A673 (cell line): ENCODE results near the gene TMEM91. TPM values are rescaled to one million over a fixed set of nuclear protein-coding genes. Genes with fewer than 3 reads are reported as not detected.

ENCODE experiments used
- BruUV-seq: library from RNA; stranded (reverse); fragments of 400-500 nt; replicated peaks from 2 replicates; lab custom pipeline; 2021; lab: Mats Ljungman, UMichigan
- CTCF ChIA-PET: fragments of 300-600 bp; sonication (Branson Sonifier 250); formaldehyde crosslinking; loops from one replicate; lab custom pipeline; 2022; ENCODE audit warnings: antibody characterized with exemption; lab: Charles Lee
- POLR2A ChIA-PET: fragments of 300-600 bp; sonication (Branson Sonifier 250); formaldehyde crosslinking; loops from one replicate; lab custom pipeline; 2022; ENCODE audit warnings: antibody characterized with exemption; ENCODE audit not compliant: low non-redundant PET; lab: Charles Lee
- DNase-seq: peaks from one replicate; pipeline ENCODE4 v3.0.0-alpha.2; 2015; ENCODE audit warnings: low spot score
- H3K27ac ChIP-seq: fragments of 200-600 bp; sonication (generic); 2 replicates; pipeline ENCODE4 v1.5.1; 2016; ENCODE audit warnings: mixed run types, low read depth, mild to moderate bottlenecking, mixed read lengths, antibody characterized with exemption, low read length; ENCODE audit not compliant: poor library complexity, severe bottlenecking
- H3K27me3 ChIP-seq: fragments of 200-600 bp; sonication (generic); replicated peaks from 2 replicates; pipeline ENCODE4 v1.6.1; 2017; ENCODE audit warnings: mixed run types, low read depth, mild to moderate bottlenecking, mixed read lengths, antibody characterized with exemption, low read length; ENCODE audit not compliant: insufficient read depth, poor library complexity
- H3K36me3 ChIP-seq: fragments of 200-600 bp; sonication (generic); 2 replicates; pipeline ENCODE4 v1.6.1; 2016; ENCODE audit warnings: mixed run types, mild to moderate bottlenecking, mixed read lengths, antibody characterized with exemption, low read length; ENCODE audit not compliant: insufficient read depth, poor library complexity, severe bottlenecking
- H3K4me1 ChIP-seq: fragments of 200-600 bp; sonication (generic); 2 replicates; pipeline ENCODE4 v1.6.1; 2017; ENCODE audit warnings: mixed run types, mild to moderate bottlenecking, mixed read lengths, antibody characterized with exemption, low read length; ENCODE audit not compliant: insufficient read depth, poor library complexity, severe bottlenecking
- H3K4me3 ChIP-seq: fragments of 200-600 bp; sonication (generic); 2 replicates; pipeline ENCODE4 v1.5.1; 2016; ENCODE audit warnings: low read depth, mixed run types, mild to moderate bottlenecking, mixed read lengths, low read length; ENCODE audit not compliant: poor library complexity, severe bottlenecking
- H3K9me3 ChIP-seq: fragments of 200-600 bp; sonication (generic); 2 replicates; pipeline ENCODE4 v1.6.1; 2016; ENCODE audit warnings: mixed run types, low read depth, mild to moderate bottlenecking, mixed read lengths, antibody characterized with exemption, low read length; ENCODE audit not compliant: poor library complexity, severe bottlenecking
- EZH2 ChIP-seq: fragments of 200-600 bp; sonication (generic); IDR thresholded peaks from 2 replicates; pipeline ENCODE4 v1.6.1; 2017; ENCODE audit warnings: borderline replicate concordance, low read depth, mild to moderate bottlenecking, mixed read lengths, antibody characterized with exemption, low read length; ENCODE audit not compliant: poor library complexity, severe bottlenecking
- intact Hi-C: fragments of 100-400 bp; cut with micrococcal nuclease; formaldehyde crosslinking; loops from one replicate; pipeline ENCODE4 v1.10.0; 2022; ENCODE audit not compliant: unreplicated experiment
- total RNA-seq: library from RNA; stranded (reverse); gene quantifications from 2 replicates; pipeline ENCODE4 v1.2.3, GENCODE V29; 2021
- TF ChIP-seq, protein P1 (sequence below): fragments of 300-800, 200-600 bp; sonication (generic); conservative IDR thresholded peaks from 2 replicates; pipeline ENCODE4 v1.5.1; 2017; ENCODE audit warnings: low read depth, mild to moderate bottlenecking, antibody characterized with exemption, low read length, moderate library complexity, mixed read lengths

Gene TMEM91
- total RNA-seq, 1 experiment from 2014 or later, result 4.9 TPM

DNA sequence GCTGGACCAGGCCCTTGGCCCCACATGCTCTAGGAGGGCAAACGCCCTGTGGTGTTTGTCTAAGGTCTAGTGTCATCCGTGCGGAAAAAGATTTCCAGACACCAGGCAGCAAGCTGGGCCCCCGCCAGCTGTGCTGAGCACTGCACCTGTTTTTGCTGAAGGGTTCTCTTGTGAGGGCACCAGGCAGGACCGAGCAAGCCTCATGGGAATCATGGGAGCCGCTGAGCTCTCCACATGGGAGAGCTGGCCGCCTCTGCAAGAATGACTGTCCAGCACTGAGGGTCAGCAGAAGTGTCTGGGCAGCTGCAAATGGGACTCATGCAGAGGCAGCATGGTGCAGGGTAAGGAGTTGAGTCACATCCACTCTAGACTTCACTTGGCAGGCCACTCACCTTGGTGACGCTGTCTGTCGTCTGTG is 38.8 kb downstream of the TMEM91 start:
- Histone ChIP-seq H3K36me3 (peaks cover 7% of the 10 kb centered on the region), H3K4me3 (no peak overlapping the region), H3K27ac (no peak overlapping the region), H3K4me1 (no peaks in the 10 kb centered on the region), H3K27me3 (no peaks in the 10 kb centered on the region), H3K9me3 (no peaks in the 10 kb centered on the region)
- intact Hi-C loops, result no loop called here
- TF ChIP-seq EZH2, result no peak
- TF ChIP-seq, protein P1, sequence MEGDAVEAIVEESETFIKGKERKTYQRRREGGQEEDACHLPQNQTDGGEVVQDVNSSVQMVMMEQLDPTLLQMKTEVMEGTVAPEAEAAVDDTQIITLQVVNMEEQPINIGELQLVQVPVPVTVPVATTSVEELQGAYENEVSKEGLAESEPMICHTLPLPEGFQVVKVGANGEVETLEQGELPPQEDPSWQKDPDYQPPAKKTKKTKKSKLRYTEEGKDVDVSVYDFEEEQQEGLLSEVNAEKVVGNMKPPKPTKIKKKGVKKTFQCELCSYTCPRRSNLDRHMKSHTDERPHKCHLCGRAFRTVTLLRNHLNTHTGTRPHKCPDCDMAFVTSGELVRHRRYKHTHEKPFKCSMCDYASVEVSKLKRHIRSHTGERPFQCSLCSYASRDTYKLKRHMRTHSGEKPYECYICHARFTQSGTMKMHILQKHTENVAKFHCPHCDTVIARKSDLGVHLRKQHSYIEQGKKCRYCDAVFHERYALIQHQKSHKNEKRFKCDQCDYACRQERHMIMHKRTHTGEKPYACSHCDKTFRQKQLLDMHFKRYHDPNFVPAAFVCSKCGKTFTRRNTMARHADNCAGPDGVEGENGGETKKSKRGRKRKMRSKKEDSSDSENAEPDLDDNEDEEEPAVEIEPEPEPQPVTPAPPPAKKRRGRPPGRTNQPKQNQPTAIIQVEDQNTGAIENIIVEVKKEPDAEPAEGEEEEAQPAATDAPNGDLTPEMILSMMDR, result no peak
- no peak for DNase-seq
- ChIA-PET POLR2A (no interaction called here), CTCF (no interaction called here)
- BruUV-seq, result no TSS peak

DNA sequence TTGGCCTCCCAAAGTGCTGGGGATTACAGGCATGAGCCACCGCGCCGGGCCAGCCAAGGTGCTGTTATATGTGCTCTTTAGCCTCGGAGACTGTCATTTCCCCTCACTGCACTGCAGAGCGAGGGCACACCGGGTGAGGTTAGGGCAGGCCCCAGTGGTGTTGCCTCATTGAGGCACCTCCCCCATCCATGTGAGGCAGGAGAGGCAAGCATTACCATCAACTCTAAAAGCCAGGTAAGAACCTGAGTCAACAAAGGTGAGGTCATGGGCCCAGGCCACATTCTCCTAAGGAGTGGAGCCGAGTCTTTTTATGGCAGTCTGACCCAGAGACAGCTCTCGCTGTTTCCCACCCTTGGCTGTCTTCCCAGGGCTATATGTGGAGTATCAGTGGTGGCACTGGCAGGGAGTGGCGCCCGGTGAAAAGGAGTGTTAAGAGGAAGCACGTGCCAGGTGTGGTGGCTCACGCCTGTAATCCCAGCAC is 39.9 kb downstream of the TMEM91 start:
- peaks cover 8% of the 10 kb centered on the region for H3K36me3 ChIP-seq
- DNase-seq, result no peak
- CTCF ChIA-PET, result no interaction called here
- BruUV-seq, result no TSS peak
- H3K27me3 ChIP-seq, result no peaks in the 10 kb centered on the region
- no peak overlapping the region for H3K4me3 ChIP-seq
- no peak overlapping the region for H3K27ac ChIP-seq
- intact Hi-C loops, result no loop called here
- TF ChIP-seq, protein P1, result no peak
- TF ChIP-seq EZH2, result no peak
- POLR2A ChIA-PET, result no interaction called here
- H3K4me1 ChIP-seq, result no peaks in the 10 kb centered on the region
- H3K9me3 ChIP-seq, result no peaks in the 10 kb centered on the region

DNA sequence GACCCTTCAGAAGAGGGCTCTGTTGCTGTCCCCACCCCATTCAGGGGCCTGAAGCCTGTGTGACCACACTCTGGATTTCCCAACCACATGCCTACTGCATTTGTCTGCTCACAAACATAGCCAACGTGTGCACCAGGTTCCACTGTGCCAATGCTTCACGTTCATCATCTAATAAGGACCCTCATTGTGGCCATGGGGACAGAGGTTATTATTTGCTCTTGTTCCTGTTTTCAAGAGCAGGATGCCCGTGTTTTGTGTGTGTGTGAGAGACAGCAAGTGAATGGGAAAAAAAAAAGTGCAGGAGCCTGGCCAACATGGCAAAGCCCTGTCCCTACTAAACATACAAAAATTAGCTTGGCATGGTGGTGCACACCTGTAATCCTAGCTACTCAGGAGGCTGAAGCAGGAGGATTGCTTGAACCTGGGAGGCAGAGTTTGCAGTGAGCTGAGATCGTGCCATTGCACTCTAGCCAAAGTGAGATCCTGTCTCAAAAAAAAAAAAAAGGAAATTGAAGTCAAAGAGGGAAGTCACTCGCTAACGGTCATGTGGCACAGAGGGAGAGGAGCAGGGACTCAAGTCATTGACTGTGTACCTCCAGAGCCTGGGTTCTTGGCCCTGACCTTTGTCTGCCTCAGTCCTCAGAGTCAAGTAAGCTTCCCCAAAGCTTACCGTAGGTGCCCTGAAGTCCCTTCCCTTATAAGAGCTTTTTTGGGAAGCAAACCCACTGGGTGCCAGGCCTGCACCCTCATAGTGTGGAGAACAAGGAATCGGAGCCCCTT is 44.0 kb downstream of the TMEM91 start:
- POLR2A ChIA-PET, result no interaction called here
- no peak overlapping the region for H3K4me3 ChIP-seq
- H3K27ac ChIP-seq, result no peak overlapping the region
- H3K9me3 ChIP-seq, result no peaks in the 10 kb centered on the region
- intact Hi-C loops, result no loop called here
- no peaks in the 10 kb centered on the region for H3K4me1 ChIP-seq
- TF ChIP-seq, protein P1, result no peak
- no peak for TF ChIP-seq EZH2
- no peak for DNase-seq
- CTCF ChIA-PET, result no interaction called here
- no TSS peak for BruUV-seq
- H3K36me3 ChIP-seq, result peaks cover 12% of the 10 kb centered on the region
- no peaks in the 10 kb centered on the region for H3K27me3 ChIP-seq
